HG02938 (cell line): ENCODE data around the gene DNTT.
A peak's percentile ranks its signal among the peaks of the same experiment; 100 is the strongest.

Experiments used
- ATAC-seq: cut with Tn5 transposase; IDR thresholded peaks from one replicate; pipeline ENCODE4 v1.9.1; 2021; ENCODE audit warnings: mild to moderate bottlenecking, moderate library complexity; ENCODE audit not compliant: unreplicated experiment

The DNTT gene

GRCh38 chr10:96374985-96375830, 71.0 kb downstream of the DNTT start:
- ATAC-seq: peak; percentile 62

- no peak for ATAC-seq
These were observed 72.2 kb downstream of the DNTT start for GRCh38 chr10:96376483-96376882.

DNA sequence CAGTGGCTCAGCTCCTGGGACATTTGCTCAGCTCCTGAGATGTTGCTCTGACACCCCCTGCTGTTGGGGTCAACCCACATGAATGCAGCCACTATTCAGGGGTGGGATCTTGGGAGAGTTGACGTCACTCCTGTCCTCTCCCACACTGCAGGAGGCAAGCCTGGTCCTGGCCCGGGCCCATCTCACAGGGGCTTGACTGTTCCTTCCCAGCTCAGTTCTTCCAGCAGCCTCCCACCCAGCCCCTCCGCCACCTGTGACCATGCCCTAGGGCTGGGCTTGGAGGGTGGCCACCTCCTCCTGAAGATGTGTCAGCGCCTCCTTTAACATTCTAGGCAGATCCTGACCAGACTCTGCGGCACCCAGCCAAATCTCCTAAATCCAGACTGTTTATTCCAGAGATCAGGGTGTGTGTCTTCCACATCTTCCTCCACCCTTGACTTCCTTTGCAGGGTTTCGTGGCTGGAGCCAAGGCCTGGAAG, 73.6 kb downstream of the DNTT start:
- ATAC-seq: no peak

DNA sequence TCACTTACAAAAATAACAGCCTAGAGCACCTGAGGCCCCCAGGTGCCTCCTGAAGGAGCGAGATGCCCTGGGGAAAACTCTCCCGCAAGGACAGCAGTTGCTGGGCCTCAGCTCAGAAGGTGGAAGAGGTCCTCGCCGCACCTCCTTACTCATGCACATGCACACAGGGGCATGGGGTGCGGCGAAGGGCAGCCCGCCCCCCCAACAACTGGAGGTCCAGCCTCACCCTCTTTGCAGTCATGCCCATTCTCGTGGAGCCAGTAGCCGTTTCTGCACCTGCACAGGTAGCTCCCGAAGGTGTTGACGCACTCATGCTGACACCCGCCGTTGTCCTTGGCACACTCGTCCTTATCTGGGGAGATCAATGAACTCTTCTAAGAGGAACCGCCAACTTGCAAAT, 74.5 kb downstream of the DNTT start:
- ATAC-seq: no peak

- no peak for ATAC-seq
These were observed 75.5 kb downstream of the DNTT start for GRCh38 chr10:96379758-96380157.

DNA sequence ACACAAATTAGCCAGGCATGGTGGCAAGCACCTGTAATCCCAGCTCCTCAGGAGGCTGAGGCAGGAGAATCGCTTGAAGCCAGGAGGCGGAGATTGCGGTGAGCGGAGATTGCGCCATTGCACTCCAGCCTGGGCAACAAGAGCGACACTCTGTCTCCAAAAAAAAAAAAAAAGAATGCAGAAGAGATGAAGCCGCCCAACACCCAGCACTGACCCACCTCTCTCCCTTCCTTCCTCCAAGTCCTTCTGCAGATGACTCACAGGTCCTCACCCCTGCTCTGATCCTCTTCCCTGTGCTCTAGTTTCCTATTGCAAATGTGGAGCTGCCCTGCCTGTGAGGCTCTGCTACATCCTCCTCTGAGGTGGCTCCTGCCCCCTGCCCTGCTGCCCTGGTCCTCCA, 76.6 kb downstream of the DNTT start:
- no peak for ATAC-seq

GRCh38 chr10:96384506-96384905, 80.3 kb downstream of the DNTT start:
- no peak for ATAC-seq

DNA sequence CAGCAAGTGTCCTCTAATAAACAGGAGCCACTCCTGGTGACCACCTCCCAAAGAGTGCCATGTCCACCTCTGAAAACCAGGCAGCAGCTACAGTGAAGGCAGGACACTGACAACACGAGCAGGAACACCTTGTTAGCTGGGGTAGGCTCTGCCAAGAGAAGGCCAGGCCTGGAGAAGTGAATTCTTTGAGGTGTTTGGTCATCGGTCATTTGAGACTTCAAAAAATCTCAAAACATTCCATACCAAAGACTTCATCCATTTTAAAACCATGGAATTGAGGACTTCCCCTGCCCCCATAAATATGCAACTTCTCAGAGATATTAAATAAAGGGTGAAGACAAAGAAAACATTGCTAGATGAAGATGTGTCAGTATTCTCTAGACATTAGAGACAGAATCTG, 82.9 kb downstream of the DNTT start:
- no peak for ATAC-seq

GRCh38 chr10:96387601-96388000, 83.4 kb downstream of the DNTT start:
- no peak for ATAC-seq
